ENCODE measurements around the gene FGGY. TPM values are rescaled to one million over a fixed set of nuclear protein-coding genes. Genes with fewer than 3 reads are reported as not detected.

FGGY gene
- total RNA-seq, 1 experiment from 2014 or later = 6.4 TPM

- no peaks in the 10 kb centered on the region for H3K36me3 ChIP-seq (ENCODE audit: control insufficient read depth, insufficient read depth, low read length)
- H3K9me3 Mint-ChIP-seq (ENCODE audit: unreplicated experiment) = peaks cover 23% of the 10 kb centered on the region
- H3K27me3 ChIP-seq (replicated peaks; ENCODE audit: control insufficient read depth, insufficient read depth, low read length) = no peaks in the 10 kb centered on the region
- intact Hi-C loops (cut with micrococcal nuclease; ENCODE audit: unreplicated experiment) = no loop called here
- TF ChIP-seq CTCF (IDR thresholded peaks at IDR 0.05; ENCODE audit: insufficient read depth in 1 of 2, low read depth in 1 of 2, low read length in 1 of 2, severe bottlenecking in 1 of 2, unreplicated experiment in 1 of 2) = no peak
- ChIA-PET POLR2A (no interaction called here), CTCF (no interaction called here)
- DNase-seq = no peak
- no TSS peak for BruUV-seq (replicated peaks)
- H3K4me1 Mint-ChIP-seq (ENCODE audit: low read depth, unreplicated experiment) = no peaks in the 10 kb centered on the region
- H3K27ac Mint-ChIP-seq (ENCODE audit: unreplicated experiment) = no peak overlapping the region
- H3K4me1 ChIP-seq = no peaks in the 10 kb centered on the region
- no peaks in the 10 kb centered on the region for H3K27me3 Mint-ChIP-seq (ENCODE audit: insufficient read depth, unreplicated experiment)
- H3K36me3 Mint-ChIP-seq (ENCODE audit: insufficient read depth, unreplicated experiment) = no peaks in the 10 kb centered on the region
- H3K4me3 Mint-ChIP-seq (ENCODE audit: unreplicated experiment) = no peak overlapping the region
- H3K9me3 ChIP-seq = no peaks in the 10 kb centered on the region; the same call in 1 of the 2 replicates
- no peak overlapping the region for H3K4me3 ChIP-seq (ENCODE audit: low read depth, low read length)
These were observed 10.7 kb downstream of the FGGY start for GRCh38 chr1:59307591-59307990.

- H3K9me3 Mint-ChIP-seq (ENCODE audit: unreplicated experiment) = peaks cover 21% of the 10 kb centered on the region
- Histone ChIP-seq H3K9me3 (no peaks in the 10 kb centered on the region; the same call in 1 of the 2 replicates), H3K4me1 (no peaks in the 10 kb centered on the region), H3K27me3 (replicated peaks; ENCODE audit: control insufficient read depth, insufficient read depth, low read length) (no peaks in the 10 kb centered on the region), H3K36me3 (ENCODE audit: control insufficient read depth, insufficient read depth, low read length) (no peaks in the 10 kb centered on the region), H3K4me3 (ENCODE audit: low read depth, low read length) (no peak overlapping the region)
- no peaks in the 10 kb centered on the region for H3K4me1 Mint-ChIP-seq (ENCODE audit: low read depth, unreplicated experiment)
- TF ChIP-seq CTCF (IDR thresholded peaks at IDR 0.05; ENCODE audit: insufficient read depth in 1 of 2, low read depth in 1 of 2, low read length in 1 of 2, severe bottlenecking in 1 of 2, unreplicated experiment in 1 of 2) = no peak
- H3K36me3 Mint-ChIP-seq (ENCODE audit: insufficient read depth, unreplicated experiment) = no peaks in the 10 kb centered on the region
- H3K27me3 Mint-ChIP-seq (ENCODE audit: insufficient read depth, unreplicated experiment) = no peaks in the 10 kb centered on the region
- CTCF ChIA-PET = no interaction called here
- POLR2A ChIA-PET = no interaction called here
- no peak overlapping the region for H3K4me3 Mint-ChIP-seq (ENCODE audit: unreplicated experiment)
- no peak overlapping the region for H3K27ac Mint-ChIP-seq (ENCODE audit: unreplicated experiment)
- intact Hi-C loops (cut with micrococcal nuclease; ENCODE audit: unreplicated experiment) = no loop called here
- no peak for DNase-seq
- BruUV-seq (replicated peaks) = no TSS peak
These were observed 11.9 kb downstream of the FGGY start for GRCh38 chr1:59308839-59309238.

GRCh38 chr1:59309392-59309791 is 12.5 kb downstream of the FGGY start:
- BruUV-seq (replicated peaks) = no TSS peak
- Mint-ChIP-seq H3K36me3 (ENCODE audit: insufficient read depth, unreplicated experiment) (no peaks in the 10 kb centered on the region), H3K27me3 (ENCODE audit: insufficient read depth, unreplicated experiment) (no peaks in the 10 kb centered on the region), H3K27ac (ENCODE audit: unreplicated experiment) (no peak overlapping the region), H3K9me3 (ENCODE audit: unreplicated experiment) (peaks cover 21% of the 10 kb centered on the region), H3K4me1 (ENCODE audit: low read depth, unreplicated experiment) (no peaks in the 10 kb centered on the region), H3K4me3 (ENCODE audit: unreplicated experiment) (no peak overlapping the region)
- Histone ChIP-seq H3K4me1 (no peaks in the 10 kb centered on the region), H3K9me3 (no peaks in the 10 kb centered on the region; the same call in 1 of the 2 replicates), H3K4me3 (ENCODE audit: low read depth, low read length) (no peak overlapping the region), H3K27me3 (replicated peaks; ENCODE audit: control insufficient read depth, insufficient read depth, low read length) (no peaks in the 10 kb centered on the region), H3K36me3 (ENCODE audit: control insufficient read depth, insufficient read depth, low read length) (no peaks in the 10 kb centered on the region)
- intact Hi-C loops (cut with micrococcal nuclease; ENCODE audit: unreplicated experiment) = no loop called here
- CTCF ChIA-PET = no interaction called here
- no peak for DNase-seq
- POLR2A ChIA-PET = no interaction called here
- TF ChIP-seq CTCF (IDR thresholded peaks at IDR 0.05; ENCODE audit: insufficient read depth in 1 of 2, low read depth in 1 of 2, low read length in 1 of 2, severe bottlenecking in 1 of 2, unreplicated experiment in 1 of 2) = no peak

Measured in Caco-2 (cell line).